ENCODE results near the gene JUND. TPM values are rescaled to one million over a fixed set of nuclear protein-coding genes. Genes with fewer than 3 reads are reported as not detected.

Gene JUND
- total RNA-seq (2022; extraction: Qiagen RNA extraction; ENCODE audit: low read depth) = 35.1 to 63.5 TPM (median 51.7 TPM) in 5 replicates

GRCh38 chr19:18281082-18282020 is at the start of gene JUND:
Gene JUND, minus strand, starts transcription at chr19:18281622. Its CDS starts 138 bp downstream, at chr19:18281484.

GRCh38 chr19:18322759-18323460 is 41.5 kb upstream of the JUND start, which contains the start of gene LSM4:
Gene LSM4, minus strand, starts transcription at chr19:18323076. Its CDS starts 56 bp downstream, at chr19:18323020.

DNA sequence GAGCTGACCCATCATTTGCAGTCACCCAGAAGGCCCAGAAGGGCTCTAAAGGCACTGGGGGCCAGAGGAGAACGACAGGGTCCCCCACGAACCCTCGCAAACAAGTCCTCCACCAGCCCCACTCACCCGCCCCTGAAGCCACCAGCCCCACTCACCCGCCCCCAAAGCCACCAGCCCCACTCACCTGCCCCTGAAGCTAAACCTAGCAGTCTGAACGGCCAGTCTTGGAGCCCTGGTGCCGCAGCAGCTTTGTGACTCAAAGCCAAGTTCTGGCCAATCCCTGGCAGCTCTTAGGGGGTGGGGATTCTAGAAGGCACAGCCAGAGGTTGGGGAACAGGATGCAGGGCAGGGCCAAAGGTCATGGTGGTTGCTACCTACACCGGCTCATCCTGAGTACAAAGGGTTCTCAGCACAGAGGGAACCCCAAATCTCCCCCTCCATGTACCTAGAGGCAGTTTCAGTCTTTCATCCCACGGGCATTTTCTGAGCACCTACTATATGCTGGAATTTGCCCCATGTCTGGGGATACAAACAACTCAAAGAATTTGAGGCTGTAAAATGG is 7.1 kb downstream of the JUND start, which contains the start of gene IQCN:
Gene IQCN, minus strand, starts transcription at position 234 of the 562 bp plus-strand sequence. CDS start 4,974 bp downstream, outside the sequence.

Other genes starting within 250 kb of the JUND start
- gene IL12RB1, start 194.7 kb downstream of the JUND start, total RNA-seq (2022; extraction: Qiagen RNA extraction; ENCODE audit: low read depth) = not detected in 5 replicates
- 1.6 to 2.2 TPM (median 1.8 TPM) in 5 replicates for gene MAST3, start 183.8 kb downstream of the JUND start, total RNA-seq (2022; extraction: Qiagen RNA extraction; ENCODE audit: low read depth)
- gene PIK3R2, start 128.5 kb downstream of the JUND start, total RNA-seq (2022; extraction: Qiagen RNA extraction; ENCODE audit: low read depth) = 3.0 to 13.4 TPM (median 9.3 TPM) in 5 replicates
- 10.4 to 22.0 TPM (median 15.3 TPM) in 5 replicates for gene IFI30, start 107.8 kb downstream of the JUND start, total RNA-seq (2022; extraction: Qiagen RNA extraction; ENCODE audit: low read depth)
- 9.0 to 13.3 TPM (median 10.7 TPM) in 5 replicates for gene MPV17L2, start 88.4 kb downstream of the JUND start, total RNA-seq (2022; extraction: Qiagen RNA extraction; ENCODE audit: low read depth)
- gene RAB3A, start 77.6 kb downstream of the JUND start, total RNA-seq (2022; extraction: Qiagen RNA extraction; ENCODE audit: low read depth) = 0.53 to 1.1 TPM (median 0.57 TPM) in 5 replicates
- gene PDE4C, start 55.2 kb downstream of the JUND start, total RNA-seq (2022; extraction: Qiagen RNA extraction; ENCODE audit: low read depth) = 0.27 to 0.50 TPM in 2 of 5 replicates, not detected in the others
- 0.32 to 0.49 TPM (median 0.40 TPM) in 5 replicates for gene IQCN, start 7.2 kb downstream of the JUND start, total RNA-seq (2022; extraction: Qiagen RNA extraction; ENCODE audit: low read depth)
- 228 to 256 TPM (median 239 TPM) in 5 replicates for gene LSM4, start 41.5 kb upstream of the JUND start, total RNA-seq (2022; extraction: Qiagen RNA extraction; ENCODE audit: low read depth)
- 2.6 to 3.1 TPM (median 2.6 TPM) in 5 replicates for gene PGPEP1, start 59.0 kb upstream of the JUND start, total RNA-seq (2022; extraction: Qiagen RNA extraction; ENCODE audit: low read depth)
- gene GDF15, start 104.5 kb upstream of the JUND start, total RNA-seq (2022; extraction: Qiagen RNA extraction; ENCODE audit: low read depth) = 30.3 to 66.7 TPM (median 56.0 TPM) in 5 replicates
- gene LRRC25, start 116.0 kb upstream of the JUND start, total RNA-seq (2022; extraction: Qiagen RNA extraction; ENCODE audit: low read depth) = not detected in 5 replicates
- gene SSBP4, start 137.8 kb upstream of the JUND start, total RNA-seq (2022; extraction: Qiagen RNA extraction; ENCODE audit: low read depth) = 34.1 to 57.9 TPM (median 51.4 TPM) in 5 replicates
- gene ISYNA1, start 156.5 kb upstream of the JUND start, total RNA-seq (2022; extraction: Qiagen RNA extraction; ENCODE audit: low read depth) = 27.1 to 47.3 TPM (median 45.2 TPM) in 5 replicates
- gene ELL, start 240.4 kb upstream of the JUND start, total RNA-seq (2022; extraction: Qiagen RNA extraction; ENCODE audit: low read depth) = 3.9 to 6.1 TPM (median 5.6 TPM) in 5 replicates